DOHH2 (cell line): ENCODE measurements around the gene MAGI3.

Source experiments
- EZH2phosphoT487 ChIP-seq: fragments of 200-600 bp; sonication (generic); IDR thresholded peaks from 2 replicates; pipeline ENCODE4 v1.6.1; 2017; ENCODE audit warnings: borderline replicate concordance, mild to moderate bottlenecking, antibody characterized with exemption, low read length, moderate library complexity, mixed read lengths
- TF ChIP-seq, protein P1 (sequence below): fragments of 200-600 bp; sonication (generic); IDR thresholded peaks from one replicate; pipeline ENCODE4 v1.5.1; 2014; ENCODE audit warnings: antibody characterized with exemption, mild to moderate bottlenecking, low read depth, low read length; ENCODE audit not compliant: poor library complexity, severe bottlenecking

DNA sequence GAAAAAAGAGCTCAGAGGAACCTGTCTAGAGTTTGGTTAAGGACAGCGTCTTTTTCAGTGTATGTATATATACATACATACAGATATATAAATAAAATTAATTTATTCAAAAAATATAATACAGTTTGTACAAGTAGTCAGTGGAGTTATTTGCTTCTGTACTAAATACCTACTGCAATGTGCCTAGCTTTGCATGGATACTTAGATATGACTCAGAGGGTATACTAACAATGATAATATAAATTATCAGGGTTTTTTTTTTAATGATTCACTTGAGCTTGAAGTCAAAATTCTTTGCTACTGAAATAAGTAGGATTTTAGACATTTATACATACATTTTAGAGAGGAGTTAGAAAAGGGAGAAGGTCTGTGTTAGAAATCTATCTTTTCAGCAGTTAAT lies 251.1 kb downstream of the MAGI3 start:
- TF ChIP-seq, protein P1, sequence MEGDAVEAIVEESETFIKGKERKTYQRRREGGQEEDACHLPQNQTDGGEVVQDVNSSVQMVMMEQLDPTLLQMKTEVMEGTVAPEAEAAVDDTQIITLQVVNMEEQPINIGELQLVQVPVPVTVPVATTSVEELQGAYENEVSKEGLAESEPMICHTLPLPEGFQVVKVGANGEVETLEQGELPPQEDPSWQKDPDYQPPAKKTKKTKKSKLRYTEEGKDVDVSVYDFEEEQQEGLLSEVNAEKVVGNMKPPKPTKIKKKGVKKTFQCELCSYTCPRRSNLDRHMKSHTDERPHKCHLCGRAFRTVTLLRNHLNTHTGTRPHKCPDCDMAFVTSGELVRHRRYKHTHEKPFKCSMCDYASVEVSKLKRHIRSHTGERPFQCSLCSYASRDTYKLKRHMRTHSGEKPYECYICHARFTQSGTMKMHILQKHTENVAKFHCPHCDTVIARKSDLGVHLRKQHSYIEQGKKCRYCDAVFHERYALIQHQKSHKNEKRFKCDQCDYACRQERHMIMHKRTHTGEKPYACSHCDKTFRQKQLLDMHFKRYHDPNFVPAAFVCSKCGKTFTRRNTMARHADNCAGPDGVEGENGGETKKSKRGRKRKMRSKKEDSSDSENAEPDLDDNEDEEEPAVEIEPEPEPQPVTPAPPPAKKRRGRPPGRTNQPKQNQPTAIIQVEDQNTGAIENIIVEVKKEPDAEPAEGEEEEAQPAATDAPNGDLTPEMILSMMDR, result no peak
- TF ChIP-seq EZH2phosphoT487, result no peak
